ENCODE results near the gene AMH.

Gene AMH

GRCh38 chr19:2287585-2288337 lies 38.6 kb downstream of the AMH start:
- no peaks in the 10 kb centered on the region for H3K36me3 Mint-ChIP-seq (ENCODE audit: low read depth)
- peaks cover 10% of the 10 kb centered on the region for H3K27me3 Mint-ChIP-seq
- no peak overlapping the region for H3K4me3 Mint-ChIP-seq
- no peaks in the 10 kb centered on the region for H3K9me3 Mint-ChIP-seq
- peaks cover 23% of the 10 kb centered on the region for H3K4me1 Mint-ChIP-seq (ENCODE audit: low read depth)
- DNase-seq, result no peak
- no peak overlapping the region for H3K27ac Mint-ChIP-seq

- DNase-seq, result no peak
- H3K4me3 Mint-ChIP-seq, result no peak overlapping the region
- no peak overlapping the region for H3K27ac Mint-ChIP-seq
- peaks cover 10% of the 10 kb centered on the region for H3K27me3 Mint-ChIP-seq
- H3K4me1 Mint-ChIP-seq (ENCODE audit: low read depth), result peaks cover 23% of the 10 kb centered on the region
- H3K9me3 Mint-ChIP-seq, result no peaks in the 10 kb centered on the region
- H3K36me3 Mint-ChIP-seq (ENCODE audit: low read depth), result no peaks in the 10 kb centered on the region
Measured at GRCh38 chr19:2288338-2288817, 39.3 kb downstream of the AMH start.

GRCh38 chr19:2288818-2289713 lies 39.9 kb downstream of the AMH start:
- Mint-ChIP-seq H3K36me3 (ENCODE audit: low read depth) (no peaks in the 10 kb centered on the region), H3K4me3 (peak overlapping the region; percentile 76), H3K27ac (peak overlapping the region; percentile 61), H3K27me3 (peaks cover 10% of the 10 kb centered on the region), H3K4me1 (ENCODE audit: low read depth) (peaks cover 26% of the 10 kb centered on the region), H3K9me3 (no peaks in the 10 kb centered on the region)
- DNase-seq, result no peak

- H3K27me3 Mint-ChIP-seq, result peaks cover 10% of the 10 kb centered on the region
- peak; percentile 66 for DNase-seq
- H3K4me1 Mint-ChIP-seq (ENCODE audit: low read depth), result peaks cover 26% of the 10 kb centered on the region
- H3K27ac Mint-ChIP-seq, result peak overlapping the region; percentile 57
- no peaks in the 10 kb centered on the region for H3K9me3 Mint-ChIP-seq
- peak overlapping the region; percentile 76 for H3K4me3 Mint-ChIP-seq
- H3K36me3 Mint-ChIP-seq (ENCODE audit: low read depth), result no peaks in the 10 kb centered on the region
Measured at GRCh38 chr19:2289714-2290435, 40.8 kb downstream of the AMH start.

- Mint-ChIP-seq H3K9me3 (no peaks in the 10 kb centered on the region), H3K4me1 (ENCODE audit: low read depth) (peaks cover 28% of the 10 kb centered on the region), H3K27ac (no peak overlapping the region), H3K36me3 (ENCODE audit: low read depth) (no peaks in the 10 kb centered on the region), H3K4me3 (peak overlapping the region; percentile 66), H3K27me3 (peaks cover 10% of the 10 kb centered on the region)
- DNase-seq, result peak; percentile 59
Measured at GRCh38 chr19:2290441-2291184, 41.5 kb downstream of the AMH start.

- Mint-ChIP-seq H3K36me3 (ENCODE audit: low read depth) (no peaks in the 10 kb centered on the region), H3K4me3 (peak overlapping the region; percentile 66), H3K9me3 (no peaks in the 10 kb centered on the region), H3K4me1 (ENCODE audit: low read depth) (peaks cover 28% of the 10 kb centered on the region), H3K27ac (no peak overlapping the region), H3K27me3 (peaks cover 10% of the 10 kb centered on the region)
- no peak for DNase-seq
Measured at GRCh38 chr19:2291185-2291751, 42.1 kb downstream of the AMH start.

GRCh38 chr19:2294687-2295335 lies 45.7 kb downstream of the AMH start:
- Mint-ChIP-seq H3K4me3 (no peak overlapping the region), H3K9me3 (no peaks in the 10 kb centered on the region), H3K27ac (no peak overlapping the region), H3K4me1 (ENCODE audit: low read depth) (peaks cover 15% of the 10 kb centered on the region), H3K27me3 (peaks cover 2% of the 10 kb centered on the region), H3K36me3 (ENCODE audit: low read depth) (no peaks in the 10 kb centered on the region)
- no peak for DNase-seq

GRCh38 chr19:2296141-2296540 lies 47.0 kb downstream of the AMH start:
- DNase-seq, result no peak
- H3K4me1 Mint-ChIP-seq (ENCODE audit: low read depth), result peaks cover 7% of the 10 kb centered on the region
- H3K4me3 Mint-ChIP-seq, result no peak overlapping the region
- H3K9me3 Mint-ChIP-seq, result no peaks in the 10 kb centered on the region
- peaks cover under 1% of the 10 kb centered on the region for H3K27me3 Mint-ChIP-seq
- H3K27ac Mint-ChIP-seq, result no peak overlapping the region
- no peaks in the 10 kb centered on the region for H3K36me3 Mint-ChIP-seq (ENCODE audit: low read depth)

- Mint-ChIP-seq H3K4me1 (ENCODE audit: low read depth) (peaks cover 11% of the 10 kb centered on the region), H3K27me3 (peaks cover 33% of the 10 kb centered on the region), H3K27ac (no peak overlapping the region), H3K9me3 (no peaks in the 10 kb centered on the region), H3K36me3 (ENCODE audit: low read depth) (no peaks in the 10 kb centered on the region), H3K4me3 (no peak overlapping the region)
- DNase-seq, result no peak
Measured at GRCh38 chr19:2300533-2300932, 51.4 kb downstream of the AMH start.
